IMR-90 (cell line): ENCODE data around the gene SIPA1.

Experiments
- BHLHE40 ChIP-seq: fragments of 150-350 bp; IDR thresholded peaks from 2 replicates; pipeline ENCODE4 v1.6.1; 2016; ENCODE audit warnings: mild to moderate bottlenecking, low read depth, low read length
- CEBPB ChIP-seq: IDR thresholded peaks from 2 replicates; pipeline ENCODE4 v1.6.1; 2012; ENCODE audit warnings: low read depth, low read length, improper control_type of control experiment
- CTCF ChIP-seq: conservative IDR thresholded peaks from 2 replicates; pipeline ENCODE4 v1.5.1; 2012; ENCODE audit warnings: mild to moderate bottlenecking, low read depth, low read length, improper control_type of control experiment
- ELK1 ChIP-seq: fragments of 150-350 bp; IDR thresholded peaks from 2 replicates; pipeline ENCODE4 v1.6.1; 2016; ENCODE audit warnings: low read depth, mild to moderate bottlenecking, low read length, moderate library complexity, borderline replicate concordance
- NFE2L2 ChIP-seq: fragments of 150-350 bp; IDR thresholded peaks from 2 replicates; pipeline ENCODE4 v1.6.1; 2016; ENCODE audit warnings: low read depth, mild to moderate bottlenecking, low read length
- POLR2A ChIP-seq: IDR thresholded peaks from 2 replicates; pipeline ENCODE4 v1.6.1; 2012; ENCODE audit warnings: mild to moderate bottlenecking, low read depth, low read length
- RAD21 ChIP-seq: IDR thresholded peaks from 2 replicates; pipeline ENCODE4 v1.6.1; 2012; ENCODE audit warnings: low read length, improper control_type of control experiment
- TF ChIP-seq, protein P1 (sequence below): fragments of 150-350 bp; IDR thresholded peaks from 2 replicates; pipeline ENCODE4 v1.6.1; 2017; ENCODE audit warnings: mild to moderate bottlenecking, antibody characterized with exemption, low read length, low read depth

DNA sequence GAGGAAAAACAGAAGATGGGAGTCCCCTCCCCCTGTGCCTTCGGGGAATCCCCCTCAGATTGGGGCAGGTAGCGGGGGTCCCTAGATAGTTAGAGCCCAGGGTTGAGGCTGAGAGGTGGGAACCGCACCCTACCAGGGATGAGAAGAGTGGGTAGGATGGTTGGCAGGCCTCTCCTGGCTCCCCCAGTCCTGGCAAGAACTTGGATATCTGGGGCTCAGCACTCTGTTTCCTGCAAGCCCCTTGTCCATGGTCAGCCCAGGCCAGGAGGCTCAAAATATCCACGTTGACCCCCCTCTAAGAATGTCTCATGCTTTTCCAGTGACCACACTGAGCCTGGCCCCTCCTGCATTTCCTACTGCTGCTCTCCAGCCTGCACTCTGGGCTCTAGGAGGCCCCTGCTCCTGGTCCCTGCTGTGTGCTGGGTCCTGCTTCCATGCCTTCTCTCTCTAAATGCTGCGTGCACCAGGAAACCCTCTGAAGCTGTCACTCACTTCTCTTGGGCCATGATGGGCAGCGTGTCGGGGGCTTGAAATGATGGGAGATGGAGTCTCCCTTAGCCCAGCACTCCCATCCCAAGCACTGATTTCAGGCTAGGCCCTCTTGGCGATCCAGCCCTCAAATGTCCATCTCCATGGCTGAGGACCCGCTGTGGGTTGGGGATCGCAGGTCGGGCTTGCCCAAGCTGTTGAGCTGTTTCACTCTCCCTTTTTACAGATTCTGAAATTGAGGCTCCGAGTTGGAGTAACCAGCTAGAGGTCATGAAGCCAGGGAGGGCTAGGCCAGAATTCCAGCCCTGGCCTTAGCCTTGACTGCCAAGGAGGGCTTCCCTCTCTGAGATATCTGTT is 25.9 kb upstream of the SIPA1 start:
- no peak for TF ChIP-seq CTCF
- no peak for TF ChIP-seq RAD21
- TF ChIP-seq NFE2L2 = no peak
- TF ChIP-seq, protein P1, sequence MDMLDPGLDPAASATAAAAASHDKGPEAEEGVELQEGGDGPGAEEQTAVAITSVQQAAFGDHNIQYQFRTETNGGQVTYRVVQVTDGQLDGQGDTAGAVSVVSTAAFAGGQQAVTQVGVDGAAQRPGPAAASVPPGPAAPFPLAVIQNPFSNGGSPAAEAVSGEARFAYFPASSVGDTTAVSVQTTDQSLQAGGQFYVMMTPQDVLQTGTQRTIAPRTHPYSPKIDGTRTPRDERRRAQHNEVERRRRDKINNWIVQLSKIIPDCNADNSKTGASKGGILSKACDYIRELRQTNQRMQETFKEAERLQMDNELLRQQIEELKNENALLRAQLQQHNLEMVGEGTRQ = no peak
- TF ChIP-seq BHLHE40 = no peak
- TF ChIP-seq POLR2A = no peak
- no peak for TF ChIP-seq ELK1
- no peak for TF ChIP-seq CEBPB
